Parathyroid adenoma (tissue), 2 donors: ENCODE measurements around the gene AWAT2.

Source experiments
- H2AFZ ChIP-seq: fragments of 300-600 bp; sonication (generic); one replicate; pipeline ENCODE4 v1.7.0; 2017; ENCODE audit warnings: antibody characterized with exemption, mild to moderate bottlenecking
- H3K27ac ChIP-seq: fragments of 300-600 bp; sonication (generic); one replicate; pipeline ENCODE4 v1.7.0; 2017
- H3K27me3 ChIP-seq: fragments of 300-600 bp; sonication (generic); one replicate; pipeline ENCODE4 v1.7.0; 2017; ENCODE audit warnings: low read length; ENCODE audit not compliant: control insufficient read depth, insufficient read depth
- H3K36me3 ChIP-seq: fragments of 300-600 bp; sonication (generic); one replicate; pipeline ENCODE4 v1.7.0; 2017; ENCODE audit warnings: low read length; ENCODE audit not compliant: control insufficient read depth, insufficient read depth
- H3K4me1 ChIP-seq: fragments of 300-600 bp; sonication (generic); one replicate; pipeline ENCODE4 v1.7.0; 2017; ENCODE audit warnings: control low read depth
- H3K4me2 ChIP-seq: fragments of 300-600 bp; sonication (generic); one replicate; pipeline ENCODE4 v1.7.0; 2017; ENCODE audit warnings: low read length
- H3K4me3 ChIP-seq: fragments of 300-600 bp; sonication (generic); one replicate; pipeline ENCODE4 v1.7.0; 2017; ENCODE audit warnings: low read depth, low read length
- H3K79me2 ChIP-seq: fragments of 300-600 bp; sonication (generic); one replicate; pipeline ENCODE4 v1.7.0; 2017; ENCODE audit warnings: control low read depth
- H3K9ac ChIP-seq: fragments of 300-600 bp; sonication (generic); one replicate; pipeline ENCODE4 v1.7.0; 2017; ENCODE audit warnings: mild to moderate bottlenecking
- H3K9me3 ChIP-seq: fragments of 300-600 bp; sonication (generic); one replicate; pipeline ENCODE4 v1.7.0; 2017; ENCODE audit warnings: low read length; ENCODE audit not compliant: control insufficient read depth
- CTCF ChIP-seq: fragments of 300-600 bp; sonication (generic); IDR thresholded peaks from one replicate; pipeline ENCODE4 v1.7.0; 2017; ENCODE audit warnings: antibody characterized with exemption, mild to moderate bottlenecking
- donor health status: primary hyperparathyroidism.

AWAT2 gene

GRCh38 chrX:70066646-70067045 lies 16.9 kb upstream of the AWAT2 start:
- no peaks in the 10 kb centered on the region for H3K36me3 ChIP-seq
- H3K79me2 ChIP-seq: no peaks in the 10 kb centered on the region
- no peaks in the 10 kb centered on the region for H3K27me3 ChIP-seq
- H3K9ac ChIP-seq: no peak overlapping the region
- H3K4me3 ChIP-seq: no peak overlapping the region
- H3K9me3 ChIP-seq: no peaks in the 10 kb centered on the region
- TF ChIP-seq CTCF: no peak
- H2AFZ ChIP-seq: no peak overlapping the region
- H3K4me1 ChIP-seq: no peaks in the 10 kb centered on the region
- H3K4me2 ChIP-seq: no peak overlapping the region
- H3K27ac ChIP-seq: no peak overlapping the region

DNA sequence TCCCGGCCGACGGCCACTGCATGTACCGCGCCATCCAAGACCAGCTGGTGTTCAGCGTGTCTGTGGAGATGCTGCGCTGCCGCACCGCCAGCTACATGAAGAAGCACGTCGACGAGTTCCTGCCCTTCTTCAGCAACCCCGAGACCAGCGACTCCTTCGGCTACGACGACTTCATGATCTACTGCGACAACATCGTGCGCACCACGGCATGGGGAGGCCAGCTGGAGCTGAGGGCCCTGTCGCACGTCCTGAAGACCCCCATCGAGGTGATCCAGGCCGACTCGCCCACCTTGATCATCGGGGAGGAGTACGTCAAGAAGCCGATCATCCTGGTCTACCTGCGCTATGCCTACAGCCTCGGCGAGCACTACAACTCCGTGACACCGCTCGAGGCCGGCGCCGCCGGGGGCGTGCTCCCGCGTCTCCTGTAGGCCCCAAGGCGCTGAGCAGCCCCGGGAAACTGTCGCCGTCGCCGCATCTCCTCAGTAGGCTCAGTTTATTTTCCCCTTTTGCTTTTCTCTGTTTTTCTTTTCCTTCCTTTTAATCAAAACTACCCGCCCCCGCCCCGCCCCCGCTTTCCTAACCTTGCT lies 13.3 kb upstream of the AWAT2 start:
- no peaks in the 10 kb centered on the region for H3K27me3 ChIP-seq
- H3K79me2 ChIP-seq: no peaks in the 10 kb centered on the region
- no peaks in the 10 kb centered on the region for H3K4me1 ChIP-seq
- H3K9ac ChIP-seq: no peak overlapping the region
- no peak overlapping the region for H3K4me3 ChIP-seq
- H2AFZ ChIP-seq: no peak overlapping the region
- TF ChIP-seq CTCF: no peak
- H3K9me3 ChIP-seq: no peaks in the 10 kb centered on the region
- no peak overlapping the region for H3K27ac ChIP-seq
- H3K4me2 ChIP-seq: no peak overlapping the region
- no peaks in the 10 kb centered on the region for H3K36me3 ChIP-seq

DNA sequence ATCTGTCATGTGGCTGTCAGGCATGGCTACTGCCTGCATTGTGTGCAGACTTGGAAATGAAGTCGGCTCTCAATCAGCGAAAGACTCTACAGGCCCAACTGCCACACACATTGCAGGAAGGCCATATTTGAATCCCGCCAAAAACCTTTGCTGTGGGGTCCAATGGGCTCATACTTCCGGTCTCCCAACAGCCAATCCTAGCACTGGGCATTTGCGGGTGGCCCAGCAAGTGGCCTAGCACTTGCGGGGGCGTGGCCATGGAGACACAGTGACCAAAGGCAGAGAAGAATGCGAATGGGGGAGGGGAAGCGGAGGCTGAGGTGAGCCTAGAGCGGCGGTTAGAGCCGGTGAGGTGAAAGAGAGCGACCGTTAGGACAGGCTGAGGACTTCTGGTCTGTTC lies 12.3 kb upstream of the AWAT2 start, which contains the start of gene OTUD6A:
OTUD6A (plus strand) TSS at position 382 of the 400 bp plus-strand sequence. CDS start 68 bp downstream, outside the sequence.
- Histone ChIP-seq H3K4me3 (no peak within 1 kb of the TSS), H3K4me2 (no peak within 1 kb of the TSS), H3K9ac (no peak within 1 kb of the TSS), H3K36me3 (no peaks in the 10 kb centered on the region), H3K4me1 (no peaks in the 10 kb centered on the region), H3K9me3 (no peaks in the 10 kb centered on the region), H2AFZ (no peak within 1 kb of the TSS), H3K27ac (no peak within 1 kb of the TSS), H3K27me3 (no peaks in the 10 kb centered on the region), H3K79me2 (no peaks in the 10 kb centered on the region)
- TF ChIP-seq CTCF: no peak

- Histone ChIP-seq H3K9ac (no peak overlapping the region), H2AFZ (no peak overlapping the region), H3K9me3 (no peaks in the 10 kb centered on the region), H3K4me3 (no peak overlapping the region), H3K36me3 (no peaks in the 10 kb centered on the region), H3K4me1 (no peaks in the 10 kb centered on the region), H3K79me2 (no peaks in the 10 kb centered on the region), H3K4me2 (no peak overlapping the region), H3K27ac (no peak overlapping the region), H3K27me3 (no peaks in the 10 kb centered on the region)
- no peak for TF ChIP-seq CTCF
Measured at GRCh38 chrX:70054391-70054790, 4.7 kb upstream of the AWAT2 start.
